ENCODE measurements around the gene RAP1GAP. TPM values are rescaled to one million over a fixed set of nuclear protein-coding genes. Genes with fewer than 3 reads are reported as not detected.

RAP1GAP gene
- total and polyA plus RNA-seq, 9 of the 15 experiments (the other 6 are each of a cell fraction or from before 2014, with no cell fraction given): 0.29 to 30.2 (median 19.2) TPM

DNA sequence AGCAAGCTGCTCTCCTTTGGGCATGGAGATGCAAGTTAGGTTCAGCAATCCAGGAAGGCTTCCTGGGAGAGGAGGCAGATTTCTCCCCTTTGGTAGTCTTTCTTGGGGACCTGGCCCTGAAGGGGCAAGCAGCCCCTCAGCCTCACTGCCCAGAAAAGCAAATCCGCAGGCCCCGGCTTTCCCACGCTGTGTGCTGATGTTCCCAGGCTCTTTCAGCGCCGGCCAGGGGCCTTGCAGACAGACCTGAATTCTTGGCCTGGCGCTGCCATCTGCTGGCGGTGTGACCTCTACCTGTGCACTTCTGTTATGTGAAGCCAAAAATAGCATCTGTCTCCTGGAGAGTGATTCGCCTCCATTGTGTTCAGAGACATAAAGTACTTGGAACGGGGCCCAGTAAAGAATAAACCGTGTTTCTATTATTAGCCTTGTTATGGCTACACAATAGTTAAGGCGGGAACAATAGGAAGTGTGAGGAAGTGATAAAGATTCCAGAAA, 95.1 kb downstream of the RAP1GAP start (continued):
- TF ChIP-seq RAD21 (CRISPR knock-in tag; conservative IDR thresholded peaks at IDR 0.05 in 1 of 2, IDR thresholded peaks at IDR 0.05 in 1 of 2) (peak in 1 of 2 experiments; percentile 87; a peak in 3 of 4 replicates), KDM5B (IDR thresholded peaks at IDR 0.05; ENCODE audit: insufficient replicate concordance, low read depth, low read length) (no peak), MYBL2 (IDR thresholded peaks at IDR 0.05; ENCODE audit: low read depth) (no peak), MYBL2 (CRISPR knock-in tag; IDR thresholded peaks at IDR 0.05; ENCODE audit: borderline replicate concordance) (no peak), ZNF140 (CRISPR knock-in tag; IDR thresholded peaks at IDR 0.05) (no peak), PURB (CRISPR knock-in tag; IDR thresholded peaks at IDR 0.05; ENCODE audit: low read depth) (no peak), ZNF583 (CRISPR knock-in tag; IDR thresholded peaks at IDR 0.05) (no peak), RB1 (IDR thresholded peaks at IDR 0.05; ENCODE audit: low read depth) (0 out of 2 replicates have a peak, but pooled peaks have one; percentile 34), GATAD2B (IDR thresholded peaks at IDR 0.05; ENCODE audit: borderline replicate concordance) (no peak), HDAC2 (IDR thresholded peaks at IDR 0.05) (peak; percentile 67; the same call in 1 of the 2 replicates), SRSF7 (optimal IDR thresholded peaks at IDR 0.05; ENCODE audit: low read depth, low read length) (no peak), ELF2 (CRISPR knock-in tag; IDR thresholded peaks at IDR 0.05) (no peak), NFIC (IDR thresholded peaks at IDR 0.05) (peak; percentile 44; the same call in 1 of the 2 replicates), ZFX (CRISPR knock-in tag; IDR thresholded peaks at IDR 0.05) (0 out of 2 replicates have a peak, but pooled peaks have one; percentile 23), ZNF436 (CRISPR knock-in tag; IDR thresholded peaks at IDR 0.05) (peak; percentile 91)
- TF ChIP-seq, protein P1, sequence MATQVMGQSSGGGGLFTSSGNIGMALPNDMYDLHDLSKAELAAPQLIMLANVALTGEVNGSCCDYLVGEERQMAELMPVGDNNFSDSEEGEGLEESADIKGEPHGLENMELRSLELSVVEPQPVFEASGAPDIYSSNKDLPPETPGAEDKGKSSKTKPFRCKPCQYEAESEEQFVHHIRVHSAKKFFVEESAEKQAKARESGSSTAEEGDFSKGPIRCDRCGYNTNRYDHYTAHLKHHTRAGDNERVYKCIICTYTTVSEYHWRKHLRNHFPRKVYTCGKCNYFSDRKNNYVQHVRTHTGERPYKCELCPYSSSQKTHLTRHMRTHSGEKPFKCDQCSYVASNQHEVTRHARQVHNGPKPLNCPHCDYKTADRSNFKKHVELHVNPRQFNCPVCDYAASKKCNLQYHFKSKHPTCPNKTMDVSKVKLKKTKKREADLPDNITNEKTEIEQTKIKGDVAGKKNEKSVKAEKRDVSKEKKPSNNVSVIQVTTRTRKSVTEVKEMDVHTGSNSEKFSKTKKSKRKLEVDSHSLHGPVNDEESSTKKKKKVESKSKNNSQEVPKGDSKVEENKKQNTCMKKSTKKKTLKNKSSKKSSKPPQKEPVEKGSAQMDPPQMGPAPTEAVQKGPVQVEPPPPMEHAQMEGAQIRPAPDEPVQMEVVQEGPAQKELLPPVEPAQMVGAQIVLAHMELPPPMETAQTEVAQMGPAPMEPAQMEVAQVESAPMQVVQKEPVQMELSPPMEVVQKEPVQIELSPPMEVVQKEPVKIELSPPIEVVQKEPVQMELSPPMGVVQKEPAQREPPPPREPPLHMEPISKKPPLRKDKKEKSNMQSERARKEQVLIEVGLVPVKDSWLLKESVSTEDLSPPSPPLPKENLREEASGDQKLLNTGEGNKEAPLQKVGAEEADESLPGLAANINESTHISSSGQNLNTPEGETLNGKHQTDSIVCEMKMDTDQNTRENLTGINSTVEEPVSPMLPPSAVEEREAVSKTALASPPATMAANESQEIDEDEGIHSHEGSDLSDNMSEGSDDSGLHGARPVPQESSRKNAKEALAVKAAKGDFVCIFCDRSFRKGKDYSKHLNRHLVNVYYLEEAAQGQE (IDR thresholded peaks at IDR 0.05; ENCODE audit: borderline replicate concordance): peak; percentile 79
- TF ChIP-seq, protein P1 (CRISPR knock-in tag; IDR thresholded peaks at IDR 0.05; ENCODE audit: low read depth): no peak
- TF ChIP-seq, protein P2, sequence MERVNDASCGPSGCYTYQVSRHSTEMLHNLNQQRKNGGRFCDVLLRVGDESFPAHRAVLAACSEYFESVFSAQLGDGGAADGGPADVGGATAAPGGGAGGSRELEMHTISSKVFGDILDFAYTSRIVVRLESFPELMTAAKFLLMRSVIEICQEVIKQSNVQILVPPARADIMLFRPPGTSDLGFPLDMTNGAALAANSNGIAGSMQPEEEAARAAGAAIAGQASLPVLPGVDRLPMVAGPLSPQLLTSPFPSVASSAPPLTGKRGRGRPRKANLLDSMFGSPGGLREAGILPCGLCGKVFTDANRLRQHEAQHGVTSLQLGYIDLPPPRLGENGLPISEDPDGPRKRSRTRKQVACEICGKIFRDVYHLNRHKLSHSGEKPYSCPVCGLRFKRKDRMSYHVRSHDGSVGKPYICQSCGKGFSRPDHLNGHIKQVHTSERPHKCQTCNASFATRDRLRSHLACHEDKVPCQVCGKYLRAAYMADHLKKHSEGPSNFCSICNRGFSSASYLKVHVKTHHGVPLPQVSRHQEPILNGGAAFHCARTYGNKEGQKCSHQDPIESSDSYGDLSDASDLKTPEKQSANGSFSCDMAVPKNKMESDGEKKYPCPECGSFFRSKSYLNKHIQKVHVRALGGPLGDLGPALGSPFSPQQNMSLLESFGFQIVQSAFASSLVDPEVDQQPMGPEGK (CRISPR knock-in tag; IDR thresholded peaks at IDR 0.05; ENCODE audit: borderline replicate concordance): no peak
- TF ChIP-seq, protein P3, sequence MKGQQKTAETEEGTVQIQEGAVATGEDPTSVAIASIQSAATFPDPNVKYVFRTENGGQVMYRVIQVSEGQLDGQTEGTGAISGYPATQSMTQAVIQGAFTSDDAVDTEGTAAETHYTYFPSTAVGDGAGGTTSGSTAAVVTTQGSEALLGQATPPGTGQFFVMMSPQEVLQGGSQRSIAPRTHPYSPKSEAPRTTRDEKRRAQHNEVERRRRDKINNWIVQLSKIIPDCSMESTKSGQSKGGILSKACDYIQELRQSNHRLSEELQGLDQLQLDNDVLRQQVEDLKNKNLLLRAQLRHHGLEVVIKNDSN (CRISPR knock-in tag; IDR thresholded peaks at IDR 0.05): no peak

Measured in K562 (cell line).